ENCODE results near the gene BTBD17.

DNA sequence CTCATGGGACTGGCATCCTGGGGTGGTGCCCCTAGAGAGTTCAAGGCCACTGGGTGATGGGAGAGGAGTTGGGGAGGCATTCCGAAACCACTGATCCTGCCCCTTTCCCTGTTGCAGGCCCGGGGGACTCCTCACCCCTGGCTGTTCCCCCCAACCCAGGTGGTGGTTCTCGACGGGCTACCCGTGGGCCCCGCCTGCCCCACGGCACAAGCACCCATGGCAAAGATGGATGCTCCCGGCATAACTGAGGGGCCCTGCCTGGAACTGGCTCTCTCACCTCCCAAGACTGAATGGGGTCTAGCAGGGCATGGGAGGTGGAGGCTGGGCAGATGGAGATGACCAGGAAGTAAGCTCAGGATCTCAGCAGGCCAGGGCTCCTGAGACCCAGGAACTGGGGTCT lies 6.6 kb downstream of the BTBD17 start:
- TF ChIP-seq TAF1 (IDR thresholded peaks at IDR 0.05; ENCODE audit: low read depth, low read length) = no peak
- TF ChIP-seq, protein P1, sequence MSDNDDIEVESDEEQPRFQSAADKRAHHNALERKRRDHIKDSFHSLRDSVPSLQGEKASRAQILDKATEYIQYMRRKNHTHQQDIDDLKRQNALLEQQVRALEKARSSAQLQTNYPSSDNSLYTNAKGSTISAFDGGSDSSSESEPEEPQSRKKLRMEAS (IDR thresholded peaks at IDR 0.05) = no peak
